Thyroid gland (tissue), 4 donors: ENCODE results near the gene PHOX2A.

Experiments
- CTCF ChIP-seq, 6 experiments: fragments of 200-600 bp in 3 of 6; fragments of 450-650 bp in 3 of 6; sonication (generic) in 3 of 6; IDR thresholded peaks; one replicate each; pipeline ENCODE4 v1.5.1; 2016 to 2019; ENCODE audit warnings: antibody characterized with exemption in 6 of 6, mild to moderate bottlenecking in 2 of 6, inconsistent platforms in 1 of 6, moderate library complexity in 1 of 6
- POLR2A ChIP-seq, 2 donors: fragments of 450-650 bp; IDR thresholded peaks; one replicate each; pipeline ENCODE4 v1.6.1; 2017; ENCODE audit warnings: antibody characterized with exemption in 2 of 2, mild to moderate bottlenecking in 2 of 2, moderate library complexity in 1 of 2

GRCh38 chr11:72237112-72237931, 6.7 kb downstream of the PHOX2A start:
- TF ChIP-seq CTCF (IDR thresholded peaks at IDR 0.05) (no peak), POLR2A (IDR thresholded peaks at IDR 0.05) (no peak)
